ENCODE data around the gene CCDC148.

DNA sequence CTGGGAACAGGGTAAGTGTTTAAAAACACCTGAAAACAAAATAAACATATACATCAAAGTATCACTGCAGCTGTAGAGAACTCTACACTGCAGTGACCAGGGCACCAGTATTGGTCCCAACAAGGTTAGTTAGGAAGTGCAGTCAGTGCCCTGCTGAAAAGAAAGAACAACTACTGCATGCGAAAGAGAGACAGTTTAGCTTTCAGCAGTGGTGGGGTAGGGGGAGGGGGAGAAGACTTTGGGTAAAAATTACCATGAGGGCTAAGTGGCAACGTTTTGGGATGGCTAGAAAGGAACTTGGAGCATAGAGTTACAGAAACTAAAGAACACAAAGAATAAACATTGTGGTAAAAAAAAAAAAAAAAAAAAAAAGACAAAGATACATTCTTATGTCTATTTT lies 242.8 kb downstream of the CCDC148 start:
- TF ChIP-seq, protein P1, sequence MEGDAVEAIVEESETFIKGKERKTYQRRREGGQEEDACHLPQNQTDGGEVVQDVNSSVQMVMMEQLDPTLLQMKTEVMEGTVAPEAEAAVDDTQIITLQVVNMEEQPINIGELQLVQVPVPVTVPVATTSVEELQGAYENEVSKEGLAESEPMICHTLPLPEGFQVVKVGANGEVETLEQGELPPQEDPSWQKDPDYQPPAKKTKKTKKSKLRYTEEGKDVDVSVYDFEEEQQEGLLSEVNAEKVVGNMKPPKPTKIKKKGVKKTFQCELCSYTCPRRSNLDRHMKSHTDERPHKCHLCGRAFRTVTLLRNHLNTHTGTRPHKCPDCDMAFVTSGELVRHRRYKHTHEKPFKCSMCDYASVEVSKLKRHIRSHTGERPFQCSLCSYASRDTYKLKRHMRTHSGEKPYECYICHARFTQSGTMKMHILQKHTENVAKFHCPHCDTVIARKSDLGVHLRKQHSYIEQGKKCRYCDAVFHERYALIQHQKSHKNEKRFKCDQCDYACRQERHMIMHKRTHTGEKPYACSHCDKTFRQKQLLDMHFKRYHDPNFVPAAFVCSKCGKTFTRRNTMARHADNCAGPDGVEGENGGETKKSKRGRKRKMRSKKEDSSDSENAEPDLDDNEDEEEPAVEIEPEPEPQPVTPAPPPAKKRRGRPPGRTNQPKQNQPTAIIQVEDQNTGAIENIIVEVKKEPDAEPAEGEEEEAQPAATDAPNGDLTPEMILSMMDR (IDR thresholded peaks at IDR 0.05): no peak
- TF ChIP-seq POLR2A (IDR thresholded peaks at IDR 0.05): no peak

All from Peyer's patch (tissue), 4 donors.